T-cell (primary cell): ENCODE measurements around the gene PRKD3. TPM values are rescaled to one million over a fixed set of nuclear protein-coding genes. Genes with fewer than 3 reads are reported as not detected.

ENCODE experiments used
- ATAC-seq, 4 experiments: fragments of 200-7000 bp in 3 of 4; fragments of 150-1000 bp in 1 of 4; cut with Tn5 transposase; replicated peaks in 1 of 4; 1 replicate in 3 of 4; 2 replicates in 1 of 4; pipeline ENCODE4 v1.10.0; 2021; ENCODE audit warnings: moderate library complexity in 3 of 4, mild to moderate bottlenecking in 2 of 4, moderate number of reproducible peaks in 1 of 4
- CTCF ChIA-PET, 2 donors: fragments of 300-600 bp; sonication (Branson Sonifier 250); formaldehyde crosslinking; loops; one replicate each; lab custom pipeline; 2022; ENCODE audit warnings: antibody characterized with exemption in 2 of 2; lab: Charles Lee
- POLR2A ChIA-PET, 2 donors: fragments of 300-600 bp; sonication (Branson Sonifier 250); formaldehyde crosslinking; loops; one replicate each; lab custom pipeline; 2022; ENCODE audit warnings: antibody characterized with exemption in 2 of 2; lab: Charles Lee
- DNase-seq, 35 experiments: peaks; one replicate each; pipeline versions ENCODE4 v3.0.0 to v3.0.0-alpha.2; 2013 to 2023
- H3K27ac ChIP-seq: one replicate; pipeline ENCODE4 v1.5.1; 2013; ENCODE audit warnings: low read length
- H3K27me3 ChIP-seq, 2 experiments: replicated peaks in 1 of 2; 1 replicate in 1 of 2; 2 replicates in 1 of 2; pipeline versions ENCODE4 v1.6.1 to v1.7.0; 2013; ENCODE audit warnings: low read length in 1 of 2, mixed read lengths in 1 of 2; ENCODE audit not compliant: control insufficient read depth in 2 of 2, insufficient read depth in 2 of 2; ENCODE audit errors: extremely low read depth in 1 of 2
- H3K36me3 ChIP-seq, 2 donors: 1 replicate in 1 of 2; 2 replicates in 1 of 2; pipeline versions ENCODE4 v1.6.1 to v1.7.0; 2013; ENCODE audit warnings: low read length in 1 of 2; ENCODE audit not compliant: control insufficient read depth in 2 of 2, insufficient read depth in 1 of 2; ENCODE audit errors: extremely low read depth in 1 of 2
- H3K4me1 ChIP-seq, 2 experiments: 1 replicate in 1 of 2; 2 replicates in 1 of 2; pipeline versions ENCODE4 v1.6.1 to v1.7.0; 2013; ENCODE audit warnings: low read length in 2 of 2, mixed read lengths in 1 of 2; ENCODE audit not compliant: insufficient read depth in 2 of 2, control insufficient read depth in 1 of 2; ENCODE audit errors: extremely low read depth in 1 of 2
- H3K4me3 ChIP-seq, 2 donors: 1 replicate in 1 of 2; 2 replicates in 1 of 2; pipeline versions ENCODE4 v1.5.1 to v1.7.0; 2013; ENCODE audit warnings: mild to moderate bottlenecking in 2 of 2, low read length in 1 of 2, moderate library complexity in 1 of 2; ENCODE audit not compliant: control insufficient read depth in 1 of 2; ENCODE audit errors: extremely low read depth in 1 of 2
- H3K9me3 ChIP-seq: 2 replicates; pipeline ENCODE4 v1.7.0; 2013
- H3K27ac Mint-ChIP-seq, 2 donors: one replicate each; pipeline ENCODE4 v1.8.0; 2020 to 2021; ENCODE audit warnings: mild to moderate bottlenecking in 2 of 2, mixed read lengths in 2 of 2
- H3K27me3 Mint-ChIP-seq, 2 donors: one replicate each; pipeline ENCODE4 v1.8.0; 2021 to 2022; ENCODE audit warnings: mixed read lengths in 2 of 2
- H3K36me3 Mint-ChIP-seq: one replicate; pipeline ENCODE4 v1.8.0; 2021; ENCODE audit warnings: mixed read lengths
- H3K4me1 Mint-ChIP-seq, 3 donors: one replicate each; pipeline ENCODE4 v1.8.0; 2020 to 2022; ENCODE audit warnings: mixed read lengths in 3 of 3, mild to moderate bottlenecking in 1 of 3
- H3K4me3 Mint-ChIP-seq, 3 donors: one replicate each; pipeline ENCODE4 v1.8.0; 2020 to 2022; ENCODE audit warnings: mild to moderate bottlenecking in 3 of 3, mixed read lengths in 3 of 3, moderate library complexity in 3 of 3
- H3K9me3 Mint-ChIP-seq, 3 donors: one replicate each; pipeline ENCODE4 v1.8.0; 2020 to 2022; ENCODE audit warnings: mixed read lengths in 3 of 3
- WGBS: methylation state at CpG from one replicate; pipeline ENCODE4 v1.1.5; 2013; ENCODE audit warnings: missing lambda C conversion rate; ENCODE audit not compliant: insufficient coverage; 5-methylcytosine and 5-hydroxymethylcytosine counted together
- total RNA-seq, 35 experiments: library from RNA in 6 of 35; stranded (reverse) in 6 of 35; fragments of 120-200 nt in 1 of 35; gene quantifications; one replicate each; pipeline versions ENCODE4 v1.2.1 to v1.2.4 and lab custom pipeline; 2013 to 2026

PRKD3 gene
- total RNA-seq, 5 donors from 2014 or later (not counting 1 experiment from before 2014, with no cell fraction given) = 30.6 to 45.5 (median 36.9) TPM

DNA sequence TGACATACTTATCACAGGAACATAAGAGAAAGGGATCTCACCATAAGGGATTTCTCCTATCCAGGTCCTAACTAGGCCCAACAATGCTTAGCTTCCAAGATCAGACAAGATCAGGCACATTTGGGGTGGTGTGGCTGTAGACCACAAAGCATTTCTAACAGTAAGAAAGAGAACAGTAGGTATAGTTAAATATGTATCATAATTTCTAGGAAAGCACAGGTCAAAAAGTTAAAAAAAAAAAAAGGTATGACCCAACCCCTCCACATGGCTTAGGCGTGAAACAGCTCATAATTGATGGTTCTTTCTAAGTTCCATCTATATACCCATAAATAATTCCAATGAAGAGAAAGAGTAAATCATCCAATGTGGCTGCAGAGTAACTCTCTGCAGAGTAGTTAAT, 6.9 kb downstream of the PRKD3 start:
- Histone ChIP-seq H3K4me3 (no peak overlapping the region), H3K4me1 (peaks cover 0 to 12% of the 10 kb centered on the region in 2 experiments), H3K36me3 (no peaks in the 10 kb centered on the region), H3K27me3 (no peaks in the 10 kb centered on the region), H3K9me3 (no peaks in the 10 kb centered on the region), H3K27ac (no peak overlapping the region)
- H3K4me1 Mint-ChIP-seq = peaks cover 78 to 86% (median 85%) of the 10 kb centered on the region in 3 donors
- peak overlapping the region in 1 of 2 donors; percentile 8 for H3K27ac Mint-ChIP-seq
- peaks cover 19% of the 10 kb centered on the region for H3K36me3 Mint-ChIP-seq
- DNase-seq = no peak
- peak overlapping the region in 1 of 3 donors; percentile 20 for H3K4me3 Mint-ChIP-seq
- no CpG with 5 or more reads among the region's 1 CpG for WGBS
- POLR2A ChIA-PET = no interaction called here
- ATAC-seq = no peak
- no peaks in the 10 kb centered on the region for H3K9me3 Mint-ChIP-seq
- H3K27me3 Mint-ChIP-seq = no peaks in the 10 kb centered on the region
- CTCF ChIA-PET = interaction anchor here in 1 of 2 donors (0.6 to 0.7 kb wide), 2 partner anchors 516 to 1264 kb away, joined by 4 read pairs; no protein-coding TSS in a partner anchor

DNA sequence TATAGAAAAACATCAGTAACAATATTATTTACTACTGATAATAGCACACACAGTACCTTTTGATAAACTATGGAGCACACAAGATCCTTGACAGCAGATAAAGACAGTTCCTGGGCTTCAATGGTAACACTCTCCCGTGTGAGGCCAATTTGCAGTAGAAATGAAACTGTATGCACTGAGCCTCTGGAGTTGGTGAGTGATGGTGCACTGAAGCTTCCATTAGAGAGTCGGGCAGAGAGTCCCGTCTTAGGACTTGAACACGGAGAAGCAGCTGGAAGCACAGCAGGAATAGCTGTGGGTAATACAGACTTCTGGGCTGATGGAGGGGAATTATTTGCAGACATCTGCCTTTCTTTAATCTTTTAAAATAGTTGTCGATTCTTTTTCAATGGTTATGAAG, 8.5 kb downstream of the PRKD3 start:
- ATAC-seq (no peak), DNase-seq (no peak)
- H3K9me3 ChIP-seq = no peaks in the 10 kb centered on the region
- H3K36me3 ChIP-seq = no peaks in the 10 kb centered on the region
- no peak overlapping the region for H3K4me3 ChIP-seq
- H3K27me3 ChIP-seq = no peaks in the 10 kb centered on the region
- Mint-ChIP-seq H3K36me3 (peaks cover 19% of the 10 kb centered on the region), H3K4me3 (no peak overlapping the region), H3K9me3 (no peaks in the 10 kb centered on the region), H3K27me3 (no peaks in the 10 kb centered on the region), H3K27ac (no peak overlapping the region), H3K4me1 (peaks cover 77 to 85% (median 84%) of the 10 kb centered on the region in 3 donors)
- CTCF ChIA-PET = no interaction called here
- POLR2A ChIA-PET = interaction anchor here in 1 of 2 donors (0.5 to 1.1 kb wide), 3 partner anchors 9 to 539 kb away, joined by 3 to 4 read pairs (median 3); no protein-coding TSS in a partner anchor
- peaks cover 0 to 2% of the 10 kb centered on the region in 2 experiments for H3K4me1 ChIP-seq
- no peak overlapping the region for H3K27ac ChIP-seq
- 93% methylated on average over 4 of the region's 5 CpGs for WGBS

DNA sequence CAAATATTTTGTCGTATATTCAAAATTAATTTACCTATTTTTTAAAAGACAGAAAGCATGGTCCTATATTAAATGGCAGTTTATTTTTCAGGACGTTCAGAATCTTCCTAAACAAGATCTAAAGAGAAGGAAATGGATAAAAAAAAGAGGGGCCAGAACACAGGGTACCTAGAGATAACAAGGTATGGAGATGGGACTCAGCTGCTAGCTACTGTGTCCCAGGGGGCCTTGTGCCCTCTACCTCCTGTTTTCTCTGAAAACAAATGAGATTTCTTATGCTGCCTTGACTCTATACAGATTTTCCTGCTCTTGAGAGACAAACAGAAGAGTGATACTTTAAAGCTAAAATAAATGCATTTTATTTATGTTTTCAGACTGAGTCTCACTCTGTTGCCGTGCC, 9.3 kb downstream of the PRKD3 start:
- CTCF ChIA-PET = no interaction called here
- POLR2A ChIA-PET = interaction anchor here in 1 of 2 donors (1.1 kb wide), 1 partner anchor 8 kb away, joined by 4 read pairs; no protein-coding TSS in a partner anchor

DNA sequence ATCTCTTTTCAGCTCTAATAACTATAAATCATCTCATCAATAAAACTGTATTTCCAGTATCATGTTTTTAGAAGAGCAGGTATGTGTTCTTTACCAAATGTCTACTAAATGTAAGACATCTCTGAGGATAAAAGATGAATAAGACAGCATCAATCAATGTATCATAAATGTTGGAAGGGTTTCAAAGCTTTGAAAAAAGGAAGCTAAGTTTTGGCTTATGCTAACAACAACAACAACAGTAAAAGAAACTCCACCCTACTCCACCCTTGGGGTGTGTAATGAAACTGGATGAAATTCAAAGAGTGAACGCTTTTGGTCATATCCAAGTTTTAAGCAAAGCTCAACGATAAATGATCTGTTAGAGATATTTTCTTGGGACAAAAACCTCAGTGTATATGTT, 17.1 kb downstream of the PRKD3 start:
- no peaks in the 10 kb centered on the region for H3K9me3 Mint-ChIP-seq
- no peak overlapping the region for H3K4me3 Mint-ChIP-seq
- ChIA-PET POLR2A (interaction anchor here (0.8 to 1.3 kb wide), 2 partner anchors 8 to 12 kb away, joined by 3 to 4 read pairs; no protein-coding TSS in a partner anchor), CTCF (interaction anchor here in 1 of 2 donors (0.6 to 2.0 kb wide), 2 partner anchors 9 to 581 kb away, joined by 4 to 6 read pairs; no protein-coding TSS in a partner anchor)
- no peak for ATAC-seq
- H3K27me3 Mint-ChIP-seq = no peaks in the 10 kb centered on the region
- H3K36me3 Mint-ChIP-seq = peaks cover 11% of the 10 kb centered on the region
- no peak overlapping the region for H3K27ac Mint-ChIP-seq
- Histone ChIP-seq H3K9me3 (no peaks in the 10 kb centered on the region), H3K27ac (no peak overlapping the region), H3K36me3 (no peaks in the 10 kb centered on the region), H3K27me3 (no peaks in the 10 kb centered on the region), H3K4me1 (peaks cover 0 to 9% of the 10 kb centered on the region in 2 experiments), H3K4me3 (no peak overlapping the region)
- no peak for DNase-seq
- no CpG with 5 or more reads among the region's 2 CpGs for WGBS
- peaks cover 54 to 58% (median 55%) of the 10 kb centered on the region in 3 donors for H3K4me1 Mint-ChIP-seq

More for the DNA sequence above, 9.3 kb downstream of the PRKD3 start:
- no peaks in the 10 kb centered on the region for H3K9me3 Mint-ChIP-seq
- Histone ChIP-seq H3K4me1 (peaks cover 0 to 4% of the 10 kb centered on the region in 2 experiments), H3K9me3 (no peaks in the 10 kb centered on the region), H3K36me3 (no peaks in the 10 kb centered on the region), H3K27me3 (no peaks in the 10 kb centered on the region), H3K27ac (no peak overlapping the region), H3K4me3 (no peak overlapping the region)
- H3K27ac Mint-ChIP-seq = no peak overlapping the region
- peaks cover 19% of the 10 kb centered on the region for H3K36me3 Mint-ChIP-seq
- DNase-seq (no peak), ATAC-seq (no peak)
- H3K4me1 Mint-ChIP-seq = peaks cover 84 to 87% (median 86%) of the 10 kb centered on the region in 3 donors
- no peaks in the 10 kb centered on the region for H3K27me3 Mint-ChIP-seq
- 100% methylated on average over 2 of the region's 3 CpGs for WGBS
- H3K4me3 Mint-ChIP-seq = peak overlapping the region in 1 of 3 donors; percentile 51

DNA sequence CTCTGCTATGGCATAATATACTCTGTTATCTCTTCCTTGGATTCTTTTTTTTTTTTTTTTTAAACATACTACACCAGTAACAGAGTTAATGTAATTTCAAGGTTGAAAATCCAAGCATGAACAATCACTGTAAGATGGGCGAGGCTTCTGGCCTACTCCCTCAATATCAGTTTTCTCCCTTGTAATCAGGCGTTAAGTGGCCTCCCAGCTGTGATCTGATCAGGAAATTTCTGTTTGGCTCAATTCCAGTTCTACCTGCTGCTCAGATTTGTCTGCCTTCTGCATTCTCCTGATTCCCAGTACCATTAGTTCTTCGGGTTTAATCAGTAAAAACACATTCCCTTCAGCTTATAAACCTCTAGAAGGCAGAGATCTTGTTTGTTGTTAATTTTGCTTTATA, 18.6 kb downstream of the PRKD3 start:
- Histone ChIP-seq H3K4me3 (no peak overlapping the region), H3K4me1 (peaks cover 0 to 7% of the 10 kb centered on the region in 2 experiments), H3K27ac (no peak overlapping the region), H3K36me3 (no peaks in the 10 kb centered on the region), H3K27me3 (no peaks in the 10 kb centered on the region), H3K9me3 (no peaks in the 10 kb centered on the region)
- Mint-ChIP-seq H3K27ac (peak overlapping the region in 1 of 2 donors; percentile 39), H3K27me3 (no peaks in the 10 kb centered on the region), H3K9me3 (no peaks in the 10 kb centered on the region), H3K36me3 (peaks cover 16% of the 10 kb centered on the region), H3K4me3 (no peak overlapping the region), H3K4me1 (peaks cover 47 to 55% (median 49%) of the 10 kb centered on the region in 3 donors)
- ChIA-PET POLR2A (no interaction called here), CTCF (interaction anchor here in 1 of 2 donors (0.7 kb wide), 1 partner anchor 1230 kb away, joined by 3 read pairs; no protein-coding TSS in a partner anchor)
- 94% methylated on average over 2 of the region's 3 CpGs for WGBS
- no peak for ATAC-seq
- no peak for DNase-seq

DNA sequence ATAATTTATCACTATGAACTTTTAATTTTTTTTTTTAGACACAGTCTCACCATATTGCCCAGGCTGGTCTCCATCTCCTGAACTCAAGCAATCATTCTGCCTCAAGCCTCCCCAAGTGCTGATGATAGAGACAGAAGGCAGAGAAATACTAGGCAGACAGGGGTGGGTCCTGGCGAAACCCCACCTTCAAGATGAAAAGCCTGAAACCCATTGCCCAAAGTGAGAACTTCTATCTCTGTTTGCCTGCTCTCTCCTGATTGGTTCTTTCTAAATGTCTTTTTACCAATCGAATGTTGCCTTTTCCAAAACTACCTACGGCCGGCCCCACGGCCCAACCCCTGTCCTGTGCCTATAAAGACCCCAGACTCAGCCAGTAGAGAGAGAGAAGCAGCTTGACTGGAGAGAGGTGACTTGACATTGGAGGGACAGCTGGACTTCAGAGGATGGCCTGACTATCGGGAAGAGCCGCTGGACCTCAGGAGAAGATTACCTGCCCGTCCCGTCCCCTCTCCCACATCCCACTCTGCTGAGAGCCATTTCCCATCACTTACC, 21.9 kb downstream of the PRKD3 start:
- H3K36me3 ChIP-seq = no peaks in the 10 kb centered on the region
- ChIA-PET POLR2A (interaction anchor here in 1 of 2 donors (0.5 kb wide), 1 partner anchor 11 kb away, joined by 3 read pairs; no protein-coding TSS in a partner anchor), CTCF (no interaction called here)
- Mint-ChIP-seq H3K27ac (no peak overlapping the region), H3K4me1 (peaks cover 48 to 50% (median 48%) of the 10 kb centered on the region in 3 donors), H3K9me3 (no peaks in the 10 kb centered on the region), H3K27me3 (no peaks in the 10 kb centered on the region), H3K4me3 (no peak overlapping the region), H3K36me3 (peaks cover 26% of the 10 kb centered on the region)
- DNase-seq (no peak), ATAC-seq (no peak)
- no peak overlapping the region for H3K27ac ChIP-seq
- WGBS = 100% methylated on average over 3 of the region's 9 CpGs
- no peak overlapping the region for H3K4me3 ChIP-seq
- H3K4me1 ChIP-seq = peaks cover 0 to 5% of the 10 kb centered on the region in 2 experiments
- H3K9me3 ChIP-seq = no peaks in the 10 kb centered on the region
- no peaks in the 10 kb centered on the region for H3K27me3 ChIP-seq
